ENCODE measurements around the gene RAMACL. TPM values are rescaled to one million over a fixed set of nuclear protein-coding genes. Genes with fewer than 3 reads are reported as not detected.

RAMACL gene
- total RNA-seq, 1 donor from 2014 or later, result 0.77 TPM

GRCh38 chr6:166599205-166599604 is 12.7 kb upstream of the RAMACL start:
- Histone ChIP-seq H3K27me3 (ENCODE audit: low read depth) (no peaks in the 10 kb centered on the region), H3K36me3 (no peaks in the 10 kb centered on the region), H3K9me3 (replicated peaks) (no peaks in the 10 kb centered on the region), H3K4me3 (no peak overlapping the region), H3K27ac (replicated peaks) (peak overlapping the region; percentile 89), H3K4me1 (peaks cover 53% of the 10 kb centered on the region)
- intact Hi-C loops (cut with micrococcal nuclease), result no loop called here
- DNase-seq, result no peak
- TF ChIP-seq CTCF (IDR thresholded peaks at IDR 0.05; ENCODE audit: borderline replicate concordance), result no peak

- Histone ChIP-seq H3K9me3 (replicated peaks) (no peaks in the 10 kb centered on the region), H3K27ac (replicated peaks) (peak overlapping the region; percentile 89), H3K4me3 (no peak overlapping the region), H3K27me3 (ENCODE audit: low read depth) (no peaks in the 10 kb centered on the region), H3K4me1 (peaks cover 53% of the 10 kb centered on the region), H3K36me3 (no peaks in the 10 kb centered on the region)
- intact Hi-C loops (cut with micrococcal nuclease), result no loop called here
- TF ChIP-seq CTCF (IDR thresholded peaks at IDR 0.05; ENCODE audit: borderline replicate concordance), result no peak
- DNase-seq, result peak; percentile 51
Measured at GRCh38 chr6:166598441-166599138, 12.1 kb upstream of the RAMACL start.

GRCh38 chr6:166597711-166598440 is 11.4 kb upstream of the RAMACL start:
- no peak for DNase-seq
- H3K4me1 ChIP-seq, result peaks cover 53% of the 10 kb centered on the region
- no peak for TF ChIP-seq CTCF (IDR thresholded peaks at IDR 0.05; ENCODE audit: borderline replicate concordance)
- H3K27ac ChIP-seq (replicated peaks), result peak overlapping the region; percentile 89
- H3K4me3 ChIP-seq, result no peak overlapping the region
- intact Hi-C loops (cut with micrococcal nuclease), result no loop called here
- no peaks in the 10 kb centered on the region for H3K27me3 ChIP-seq (ENCODE audit: low read depth)
- no peaks in the 10 kb centered on the region for H3K9me3 ChIP-seq (replicated peaks)
- no peaks in the 10 kb centered on the region for H3K36me3 ChIP-seq

GRCh38 chr6:166596776-166597507 is 10.5 kb upstream of the RAMACL start:
- no peaks in the 10 kb centered on the region for H3K27me3 ChIP-seq (ENCODE audit: low read depth)
- no peaks in the 10 kb centered on the region for H3K9me3 ChIP-seq (replicated peaks)
- peak overlapping the region; percentile 89 for H3K27ac ChIP-seq (replicated peaks)
- intact Hi-C loops (cut with micrococcal nuclease), result no loop called here
- no peak for DNase-seq
- peaks cover 59% of the 10 kb centered on the region for H3K4me1 ChIP-seq
- no peak for TF ChIP-seq CTCF (IDR thresholded peaks at IDR 0.05; ENCODE audit: borderline replicate concordance)
- no peak overlapping the region for H3K4me3 ChIP-seq
- no peaks in the 10 kb centered on the region for H3K36me3 ChIP-seq

GRCh38 chr6:166595949-166596348 is 9.5 kb upstream of the RAMACL start:
- peaks cover 61% of the 10 kb centered on the region for H3K4me1 ChIP-seq
- H3K4me3 ChIP-seq, result no peak overlapping the region
- peak overlapping the region; percentile 28 for H3K27ac ChIP-seq (replicated peaks)
- DNase-seq, result no peak
- no peaks in the 10 kb centered on the region for H3K36me3 ChIP-seq
- intact Hi-C loops (cut with micrococcal nuclease), result no loop called here
- H3K9me3 ChIP-seq (replicated peaks), result no peaks in the 10 kb centered on the region
- no peak for TF ChIP-seq CTCF (IDR thresholded peaks at IDR 0.05; ENCODE audit: borderline replicate concordance)
- H3K27me3 ChIP-seq (ENCODE audit: low read depth), result no peaks in the 10 kb centered on the region
